Measurements from ENCODE around the gene GLI3. TPM values are rescaled to one million over a fixed set of nuclear protein-coding genes. Genes with fewer than 3 reads are reported as not detected.

GLI3 gene
- total and polyA plus RNA-seq, 2 of the 8 experiments (the other 6 are each of a cell fraction or from before 2014, with no cell fraction given): 8.0 to 31.1 TPM

DNA sequence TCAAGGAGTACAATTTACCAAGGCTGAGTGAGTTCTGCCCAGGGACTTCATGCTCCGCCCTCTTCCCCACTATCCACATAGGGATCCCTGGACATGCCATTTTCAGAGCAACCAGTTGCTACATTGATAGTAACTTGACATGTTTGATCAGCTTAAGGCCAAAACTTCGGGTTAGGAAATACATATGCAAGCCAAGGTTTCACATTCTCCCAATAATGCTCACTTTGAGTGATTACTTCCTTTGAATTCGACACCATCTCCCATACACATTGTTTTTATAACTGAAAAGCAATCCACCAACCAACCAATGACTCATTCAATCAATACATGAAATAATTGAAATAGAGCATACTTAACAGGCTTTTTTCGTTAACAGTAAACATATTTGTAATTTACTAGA is 137.9 kb downstream of the GLI3 start:
- no peak overlapping the region for H4K5ac ChIP-seq (ENCODE audit: insufficient read length, low read depth, low read length)
- H3K27ac ChIP-seq (ENCODE audit: low read depth, low read length): no peak overlapping the region
- no peak overlapping the region for H3K4me2 ChIP-seq (ENCODE audit: insufficient read depth in 1 of 2, low read depth in 2 of 2, low read length in 2 of 2)
- H3K4me1 ChIP-seq (replicated peaks in 1 of 4; ENCODE audit: control insufficient read depth in 3 of 4, insufficient read depth in 4 of 4, low read length in 3 of 4): peaks cover 0 to 5% (median 2%) of the 10 kb centered on the region in 4 experiments; a peak in 2 of 7 replicates
- H3K36me3 ChIP-seq (ENCODE audit: control insufficient read depth in 2 of 4, insufficient read depth in 4 of 4, low read length in 3 of 4): peaks cover 0 to 3% (median 0%) of the 10 kb centered on the region in 4 experiments; a peak in 1 of 8 replicates
- no peak overlapping the region for H2BK5ac ChIP-seq (ENCODE audit: low read depth, low read length)
- no peak overlapping the region for H2BK120ac ChIP-seq (replicated peaks; ENCODE audit: low read depth, low read length)
- no peak overlapping the region for H2AFZ ChIP-seq (ENCODE audit: low read length)
- H3K27me3 ChIP-seq (replicated peaks in 1 of 4; ENCODE audit: control insufficient read depth in 3 of 4, extremely low read depth in 1 of 4, insufficient read depth in 3 of 4, low read length in 3 of 4): peaks cover 15 to 34% (median 25%) of the 10 kb centered on the region in 4 experiments
- no peaks in the 10 kb centered on the region for H3K9me3 ChIP-seq (ENCODE audit: insufficient read depth in 2 of 2, low read depth in 1 of 2, low read length in 1 of 2)
- H4K20me1 ChIP-seq (replicated peaks in 1 of 2; ENCODE audit: control insufficient read depth in 1 of 2, insufficient read depth in 2 of 2, low read length in 2 of 2): peaks cover 12 to 21% of the 10 kb centered on the region in 2 experiments
- H3K23ac ChIP-seq (ENCODE audit: insufficient read length): no peak overlapping the region
- no peak overlapping the region for H2BK15ac ChIP-seq (ENCODE audit: low read length)
- DNase-seq (ENCODE audit: low read depth in 1 of 2, low spot score in 2 of 2) (no peak), FAIRE-seq (no peak)
- no peak overlapping the region for H3K14ac ChIP-seq (ENCODE audit: insufficient read length)
- H3K56ac ChIP-seq (replicated peaks; ENCODE audit: insufficient read length, low read depth, low read length): no peak overlapping the region
- H3K4me3 ChIP-seq (ENCODE audit: extremely low read depth in 1 of 4, insufficient read depth in 2 of 4, low read depth in 3 of 4, low read length in 4 of 4): no peak overlapping the region
- H3K18ac ChIP-seq (ENCODE audit: extremely low read depth, low read length): no peak overlapping the region
- no peaks in the 10 kb centered on the region; a peak in 1 of 4 replicates for H3K79me2 ChIP-seq (ENCODE audit: control insufficient read depth in 1 of 2, insufficient read depth in 2 of 2, low read length in 2 of 2)
- no peak overlapping the region for H2BK12ac ChIP-seq (ENCODE audit: low read depth, low read length)
- POLR2A ChIA-PET (ENCODE audit: partially characterized antibody): no interaction called here
- no peaks in the 10 kb centered on the region for H3K23me2 ChIP-seq (ENCODE audit: low read depth, low read length)
- H2BK20ac ChIP-seq (ENCODE audit: low read length): no peak overlapping the region
- H3K79me1 ChIP-seq (ENCODE audit: low read depth, low read length): peaks cover 3% of the 10 kb centered on the region; the same call in 1 of the 2 replicates
- H3K9ac ChIP-seq (replicated peaks in 1 of 4; ENCODE audit: extremely low read depth in 1 of 4, low read depth in 3 of 4, low read length in 3 of 4): no peak overlapping the region
- H4K8ac ChIP-seq (ENCODE audit: extremely low read depth, insufficient read depth, low read length): no peak overlapping the region
- CTCF ChIA-PET (ENCODE audit: partially characterized antibody): interaction anchor here (0.6 to 1.4 kb wide), 2 partner anchors 130 to 644 kb away, joined by 3 read pairs; no protein-coding TSS in a partner anchor
- no peak overlapping the region for H2AK5ac ChIP-seq (ENCODE audit: low read depth, low read length)
- no peak overlapping the region for H3K4ac ChIP-seq (replicated peaks; ENCODE audit: insufficient read length, low read depth, low read length)
- WGBS, 2 experiments (ENCODE audit: extremely low coverage in 1 of 2, insufficient coverage in 1 of 2, insufficient read length in 1 of 2, insufficient replicate concordance in 2 of 2, low coverage in 1 of 2, low lambda C conversion rate in 2 of 2, missing lambda C conversion rate in 1 of 2): 90% methylated on average over 4 of the region's 4 CpGs; no CpG with 5 or more reads in 1 of the 2 experiments
- H4K91ac ChIP-seq (replicated peaks; ENCODE audit: insufficient read length, low read length): no peak overlapping the region
- TF ChIP-seq, protein P1, sequence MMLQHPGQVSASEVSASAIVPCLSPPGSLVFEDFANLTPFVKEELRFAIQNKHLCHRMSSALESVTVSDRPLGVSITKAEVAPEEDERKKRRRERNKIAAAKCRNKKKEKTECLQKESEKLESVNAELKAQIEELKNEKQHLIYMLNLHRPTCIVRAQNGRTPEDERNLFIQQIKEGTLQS (IDR thresholded peaks at IDR 0.05; ENCODE audit: insufficient read depth, low read depth, low read length): no peak
- TF ChIP-seq TCF12 (IDR thresholded peaks at IDR 0.05; ENCODE audit: low read depth, low read length) (no peak), GTF2F1 (IDR thresholded peaks at IDR 0.05; ENCODE audit: borderline replicate concordance, low read depth, low read length) (no peak), BRCA1 (IDR thresholded peaks at IDR 0.05; ENCODE audit: low read depth, low read length) (no peak), CHD1 (IDR thresholded peaks at IDR 0.05; ENCODE audit: low read depth, low read length) (no peak), KDM4A (IDR thresholded peaks at IDR 0.05; ENCODE audit: low read depth, low read length, severe bottlenecking) (no peak), RNF2 (IDR thresholded peaks at IDR 0.05; ENCODE audit: borderline replicate concordance, low read depth, low read length, missing control alignments, poor library complexity, severe bottlenecking) (no peak), NRF1 (IDR thresholded peaks at IDR 0.05; ENCODE audit: low read depth, low read length) (no peak), PHF8 (conservative IDR thresholded peaks at IDR 0.05; ENCODE audit: low read depth, low read length) (no peak), RAD21 (IDR thresholded peaks at IDR 0.05 in 1 of 2, conservative IDR thresholded peaks at IDR 0.05 in 1 of 2; ENCODE audit: low read depth in 2 of 2, low read length in 2 of 2) (no peak), HDAC6 (IDR thresholded peaks at IDR 0.05; ENCODE audit: low read depth, low read length) (no peak)
- TF ChIP-seq, protein P2, sequence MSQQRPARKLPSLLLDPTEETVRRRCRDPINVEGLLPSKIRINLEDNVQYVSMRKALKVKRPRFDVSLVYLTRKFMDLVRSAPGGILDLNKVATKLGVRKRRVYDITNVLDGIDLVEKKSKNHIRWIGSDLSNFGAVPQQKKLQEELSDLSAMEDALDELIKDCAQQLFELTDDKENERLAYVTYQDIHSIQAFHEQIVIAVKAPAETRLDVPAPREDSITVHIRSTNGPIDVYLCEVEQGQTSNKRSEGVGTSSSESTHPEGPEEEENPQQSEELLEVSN (IDR thresholded peaks at IDR 0.05): no peak
